Muscle of leg (tissue), 11 donors: ENCODE measurements around the gene GSAP. TPM values are rescaled to one million over a fixed set of nuclear protein-coding genes. Genes with fewer than 3 reads are reported as not detected.

ENCODE experiments used
- DNase-seq: peaks from one replicate; pipeline ENCODE4 v3.0.0; 2013
- H3K27ac ChIP-seq: one replicate; pipeline ENCODE4 v1.5.1; 2013; ENCODE audit warnings: mild to moderate bottlenecking, low read length, control low read depth
- H3K27me3 ChIP-seq: one replicate; pipeline ENCODE4 v1.6.1; 2013; ENCODE audit warnings: low read length; ENCODE audit not compliant: control insufficient read depth, insufficient read depth
- H3K36me3 ChIP-seq: one replicate; pipeline ENCODE4 v1.6.1; 2013; ENCODE audit warnings: low read length; ENCODE audit not compliant: control insufficient read depth, insufficient read depth
- H3K4me1 ChIP-seq: one replicate; pipeline ENCODE4 v1.6.1; 2013; ENCODE audit warnings: low read length; ENCODE audit not compliant: control insufficient read depth, insufficient read depth
- H3K4me3 ChIP-seq: one replicate; pipeline ENCODE4 v1.5.1; 2013; ENCODE audit warnings: low read length, control low read depth
- H3K9me3 ChIP-seq: replicated peaks from 2 replicates; pipeline ENCODE4 v1.6.1; 2013; ENCODE audit warnings: low read depth, low read length; ENCODE audit not compliant: control insufficient read depth
- whole genome bisulfite sequencing: methylation state at CpG from one replicate; pipeline ENCODE4 v1.1.5; 2013; ENCODE audit warnings: missing lambda C conversion rate; ENCODE audit not compliant: insufficient coverage; 5-methylcytosine and 5-hydroxymethylcytosine counted together
- polyA plus RNA-seq, 8 donors: library from polyadenylated mRNA; unstranded; fragments of 120-200 nt; gene quantifications; one replicate each; pipeline versions ENCODE4 v1.2.1 to v1.2.3, GENCODE V29; 2013; ENCODE audit warnings: inconsistent platforms in 1 of 8, low replicate concordance in 1 of 8; ENCODE audit not compliant: insufficient read length in 8 of 8, insufficient read depth in 1 of 8
- total RNA-seq: library from RNA; stranded (reverse); fragments of 120-200 nt; gene quantifications from one replicate; pipeline ENCODE4 v1.2.4, GENCODE V29; 2013

GSAP gene
- total and polyA plus RNA-seq, 9 donors, result 2.3 to 5.6 (median 4.2) TPM

DNA sequence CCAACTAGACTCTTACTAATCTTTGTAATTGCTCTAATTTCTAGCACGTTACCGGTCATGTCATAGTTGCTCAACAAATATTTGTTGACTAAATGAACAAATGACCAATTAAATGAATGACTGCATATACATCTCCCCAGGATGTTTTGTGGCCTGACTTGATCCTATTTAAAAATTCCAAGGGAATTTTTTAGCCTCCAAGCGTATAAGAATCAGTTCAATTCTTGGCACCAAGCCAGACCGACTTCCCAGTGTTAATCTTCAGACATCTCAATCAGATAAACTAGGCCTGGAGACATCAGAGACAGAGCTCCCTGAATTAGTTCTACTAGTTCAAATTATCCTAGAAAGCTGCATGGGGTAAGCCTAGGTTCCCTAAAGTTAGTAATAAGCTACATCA lies 96.0 kb downstream of the GSAP start:
- no peaks in the 10 kb centered on the region for H3K36me3 ChIP-seq
- 80% methylated on average over 1 of the region's 4 CpGs for WGBS

GRCh38 chr7:77318019-77318418 lies 98.1 kb downstream of the GSAP start:
- no peak for DNase-seq
- H3K4me1 ChIP-seq, result peaks cover 19% of the 10 kb centered on the region
- H3K27ac ChIP-seq, result no peak overlapping the region
- H3K36me3 ChIP-seq, result no peaks in the 10 kb centered on the region
- no peaks in the 10 kb centered on the region for H3K27me3 ChIP-seq
- WGBS, result no CpG with 5 or more reads among the region's 1 CpG
- H3K4me3 ChIP-seq, result no peak overlapping the region
- no peaks in the 10 kb centered on the region for H3K9me3 ChIP-seq

More for the DNA sequence above, 96.0 kb downstream of the GSAP start:
- no peak for DNase-seq
- Histone ChIP-seq H3K4me3 (no peak overlapping the region), H3K27ac (no peak overlapping the region), H3K4me1 (peaks cover 7% of the 10 kb centered on the region), H3K9me3 (no peaks in the 10 kb centered on the region), H3K27me3 (no peaks in the 10 kb centered on the region)

DNA sequence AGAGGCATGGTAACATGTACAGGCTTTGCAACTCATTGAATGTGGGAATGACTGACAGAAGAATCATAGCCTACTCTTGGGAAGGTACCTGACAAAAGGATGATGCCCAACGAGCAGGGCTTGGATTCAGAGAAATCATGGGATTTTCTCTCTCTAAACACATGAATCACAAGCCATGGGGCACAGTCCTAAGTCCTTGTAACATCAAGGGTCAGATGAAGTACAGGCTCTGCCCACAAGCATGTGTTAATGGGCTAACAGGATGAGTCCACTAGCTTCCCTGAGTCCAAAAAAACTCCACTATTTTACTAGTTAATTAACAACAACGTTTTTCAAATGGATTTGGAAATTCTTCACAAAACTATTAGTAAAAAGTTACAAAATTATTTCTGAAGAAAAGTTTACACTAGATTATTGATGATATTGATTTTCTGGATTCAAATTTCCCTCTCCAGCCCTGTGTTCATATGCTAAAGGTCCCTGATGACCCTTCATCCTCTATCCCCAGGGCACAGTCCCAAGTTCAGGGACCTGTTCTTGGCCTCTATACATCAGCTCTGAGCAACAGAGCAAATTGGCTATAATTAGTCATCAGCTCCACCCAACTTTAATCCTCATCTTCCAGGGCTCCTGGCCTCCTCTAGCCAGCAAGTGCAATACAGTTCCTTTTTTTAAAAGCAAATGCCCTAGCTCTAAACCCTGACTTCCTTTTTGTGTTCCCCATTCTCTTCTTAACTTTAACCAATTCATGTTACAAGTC lies 99.8 kb downstream of the GSAP start:
- Histone ChIP-seq H3K4me3 (no peak overlapping the region), H3K27me3 (no peaks in the 10 kb centered on the region), H3K4me1 (peaks cover 20% of the 10 kb centered on the region), H3K27ac (no peak overlapping the region), H3K36me3 (no peaks in the 10 kb centered on the region), H3K9me3 (no peaks in the 10 kb centered on the region)
- DNase-seq, result no peak
- WGBS, result no CpG with 5 or more reads among the region's 2 CpGs

DNA sequence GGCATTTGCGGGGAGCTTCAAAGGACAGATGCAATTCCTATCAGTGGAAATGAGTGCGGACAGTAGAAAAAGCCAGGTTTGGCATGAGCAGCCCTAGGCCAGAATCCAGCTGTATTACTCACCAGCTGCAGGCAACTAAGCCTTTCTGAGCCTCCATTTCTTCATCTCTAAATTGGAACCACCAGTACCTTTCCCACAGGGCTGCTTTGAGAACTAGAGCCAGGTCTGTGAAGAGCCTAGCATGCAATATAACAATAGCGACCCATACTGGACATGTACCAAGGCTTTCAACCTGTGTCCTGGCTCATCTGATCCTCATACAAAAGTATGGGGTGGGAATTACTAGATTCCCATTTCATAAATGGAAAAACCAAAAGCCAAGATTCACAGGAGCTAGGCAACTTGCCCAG lies 101.0 kb downstream of the GSAP start:
- Histone ChIP-seq H3K4me3 (no peak overlapping the region), H3K27ac (peak overlapping the region; percentile 15), H3K4me1 (peaks cover 19% of the 10 kb centered on the region), H3K36me3 (no peaks in the 10 kb centered on the region), H3K9me3 (no peaks in the 10 kb centered on the region), H3K27me3 (no peaks in the 10 kb centered on the region)
- 14% methylated on average over 2 of the region's 3 CpGs for WGBS
- DNase-seq, result peak; percentile 95

- Histone ChIP-seq H3K27ac (peak overlapping the region; percentile 6), H3K9me3 (no peaks in the 10 kb centered on the region), H3K36me3 (no peaks in the 10 kb centered on the region), H3K27me3 (no peaks in the 10 kb centered on the region), H3K4me3 (no peak overlapping the region), H3K4me1 (peaks cover 23% of the 10 kb centered on the region)
- 21% methylated on average over 2 of the region's 5 CpGs for WGBS
- DNase-seq, result no peak
These were observed 102.2 kb downstream of the GSAP start for GRCh38 chr7:77313876-77314480.

- H3K36me3 ChIP-seq, result no peaks in the 10 kb centered on the region
- H3K27me3 ChIP-seq, result no peaks in the 10 kb centered on the region
- peak overlapping the region; percentile 8 for H3K27ac ChIP-seq
- no peaks in the 10 kb centered on the region for H3K9me3 ChIP-seq
- H3K4me1 ChIP-seq, result peaks cover 27% of the 10 kb centered on the region
- WGBS, result no CpG with 5 or more reads among the region's 2 CpGs
- DNase-seq, result peak; percentile 82
- no peak overlapping the region for H3K4me3 ChIP-seq
These were observed 103.1 kb downstream of the GSAP start for GRCh38 chr7:77313085-77313484.

DNA sequence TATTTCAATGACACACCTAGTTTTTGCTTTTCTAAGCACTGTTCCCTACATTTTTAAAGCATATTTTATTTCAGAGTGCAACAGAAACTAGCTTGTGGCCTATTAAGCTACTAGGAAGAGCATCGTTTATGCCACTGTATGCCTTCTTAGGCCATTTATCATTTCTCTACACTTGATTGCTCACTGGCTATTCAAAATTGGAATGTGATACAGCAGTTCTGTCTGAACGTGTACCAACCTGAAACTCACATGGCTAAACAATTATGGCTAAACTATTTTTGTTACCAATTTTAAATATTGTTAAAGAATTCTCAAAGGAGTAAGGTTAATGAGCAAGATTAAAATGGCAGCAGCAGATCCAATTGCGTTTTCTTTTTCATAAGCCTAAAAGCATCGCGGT lies 105.2 kb downstream of the GSAP start:
- Histone ChIP-seq H3K27me3 (no peaks in the 10 kb centered on the region), H3K36me3 (no peaks in the 10 kb centered on the region), H3K27ac (no peak overlapping the region), H3K9me3 (no peaks in the 10 kb centered on the region), H3K4me3 (no peak overlapping the region), H3K4me1 (peaks cover 25% of the 10 kb centered on the region)
- no CpG with 5 or more reads among the region's 5 CpGs for WGBS
- DNase-seq, result no peak

GRCh38 chr7:77309714-77310220 lies 106.4 kb downstream of the GSAP start:
- no peak for DNase-seq
- Histone ChIP-seq H3K36me3 (no peaks in the 10 kb centered on the region), H3K4me1 (peaks cover 20% of the 10 kb centered on the region), H3K4me3 (no peak overlapping the region), H3K27ac (no peak overlapping the region), H3K9me3 (no peaks in the 10 kb centered on the region), H3K27me3 (no peaks in the 10 kb centered on the region)
- WGBS, result no CpG with 5 or more reads among the region's 1 CpG

- Histone ChIP-seq H3K27ac (peak overlapping the region; percentile 45), H3K4me3 (no peak overlapping the region), H3K9me3 (peaks cover 3% of the 10 kb centered on the region), H3K36me3 (no peaks in the 10 kb centered on the region), H3K27me3 (no peaks in the 10 kb centered on the region), H3K4me1 (peaks cover 13% of the 10 kb centered on the region)
- peak; percentile 61 for DNase-seq
- WGBS, result 51% methylated on average over 4 of the region's 4 CpGs
These were observed 107.4 kb downstream of the GSAP start for GRCh38 chr7:77308792-77309191.

DNA sequence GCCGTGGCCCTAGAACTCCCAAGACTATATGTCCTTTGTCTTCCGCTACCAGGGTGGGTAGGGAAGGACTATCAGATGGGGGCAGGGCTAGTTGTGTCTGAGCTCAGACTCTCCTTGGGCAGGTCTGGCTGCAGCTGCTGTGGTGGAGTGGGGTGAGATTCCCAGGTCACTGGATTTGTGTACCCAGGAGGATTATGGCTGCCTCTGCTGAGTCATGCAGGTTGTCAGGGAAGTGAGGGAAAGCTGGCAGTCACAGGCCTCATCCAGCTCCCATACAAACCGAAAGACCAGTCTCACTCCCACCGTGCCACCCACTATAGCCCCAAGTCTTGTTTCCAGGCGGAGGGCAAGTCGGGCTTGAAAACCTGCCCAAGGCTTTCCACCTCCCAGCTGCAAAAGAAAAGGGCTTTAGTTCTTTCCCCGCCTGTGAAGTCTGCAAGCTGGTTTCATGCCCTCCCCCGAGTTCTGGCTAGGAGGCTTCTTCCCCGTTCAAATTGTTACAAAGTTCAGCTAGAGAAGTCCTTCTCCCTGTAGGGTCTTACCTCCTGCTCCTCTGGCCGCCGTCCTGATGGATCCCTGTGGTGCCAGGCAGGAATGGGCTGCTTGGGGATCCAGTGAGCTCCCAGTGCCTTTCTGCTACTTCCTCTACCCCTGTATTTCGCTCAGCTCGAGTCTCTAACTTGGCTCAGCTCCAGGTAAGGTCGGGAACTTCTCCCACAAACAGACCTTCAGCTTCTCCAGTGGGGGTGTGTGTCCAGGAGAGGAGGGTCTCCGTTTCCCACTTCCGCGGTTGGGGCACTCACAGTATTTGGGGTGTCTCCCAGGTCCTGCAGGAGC lies 109.7 kb downstream of the GSAP start:
- peaks cover 9% of the 10 kb centered on the region for H3K4me1 ChIP-seq
- no peak overlapping the region for H3K27ac ChIP-seq
- no peaks in the 10 kb centered on the region for H3K27me3 ChIP-seq
- no peaks in the 10 kb centered on the region for H3K36me3 ChIP-seq
- no peak overlapping the region for H3K4me3 ChIP-seq
- peaks cover 3% of the 10 kb centered on the region for H3K9me3 ChIP-seq
- no peak for DNase-seq
- 88% methylated on average over 9 of the region's 17 CpGs for WGBS
